Caco-2 (cell line): ENCODE measurements around the gene PHB1. TPM values are rescaled to one million over a fixed set of nuclear protein-coding genes. Genes with fewer than 3 reads are reported as not detected.

Experiments
- BruUV-seq: library from RNA; stranded (reverse); fragments of 400-500 nt; replicated peaks from 2 replicates; lab custom pipeline; 2021; lab: Mats Ljungman, UMichigan
- CTCF ChIA-PET: fragments of 300-600 bp; sonication (Branson Sonifier 250); formaldehyde crosslinking; loops from one replicate; lab custom pipeline; 2022; ENCODE audit warnings: antibody characterized with exemption; lab: Charles Lee
- POLR2A ChIA-PET: fragments of 300-600 bp; sonication (Branson Sonifier 250); formaldehyde crosslinking; loops from one replicate; lab custom pipeline; 2022; ENCODE audit warnings: antibody characterized with exemption; lab: Charles Lee
- DNase-seq, 2 experiments: peaks; one replicate each; pipeline versions ENCODE4 v3.0.0 to v3.0.0-alpha.2; 2020 to 2022
- H3K27me3 ChIP-seq: replicated peaks from 2 replicates; pipeline ENCODE4 v1.6.0; 2011; ENCODE audit warnings: low read length; ENCODE audit not compliant: control insufficient read depth, insufficient read depth
- H3K36me3 ChIP-seq: 2 replicates; pipeline ENCODE4 v1.5.1; 2011; ENCODE audit warnings: low read length; ENCODE audit not compliant: control insufficient read depth, insufficient read depth
- H3K4me1 ChIP-seq: fragments of 250-450 bp; sonication (Bioruptor Pico); 2 replicates; pipeline ENCODE4 v1.5.1; 2020; ENCODE audit warnings: mild to moderate bottlenecking
- H3K4me3 ChIP-seq: 2 replicates; pipeline ENCODE4 v1.5.1; 2011; ENCODE audit warnings: low read depth, mild to moderate bottlenecking, control low read depth, low read length
- H3K9me3 ChIP-seq: fragments of 250-450 bp; sonication (Bioruptor Pico); 2 replicates; pipeline ENCODE4 v1.5.1; 2020; ENCODE audit warnings: mild to moderate bottlenecking, moderate library complexity
- H3K27ac Mint-ChIP-seq: one replicate; pipeline ENCODE4 v1.8.0; 2022; ENCODE audit warnings: mixed read lengths; ENCODE audit not compliant: unreplicated experiment
- H3K27me3 Mint-ChIP-seq: one replicate; pipeline ENCODE4 v1.8.0; 2022; ENCODE audit warnings: mixed read lengths; ENCODE audit not compliant: insufficient read depth, unreplicated experiment
- H3K36me3 Mint-ChIP-seq: one replicate; pipeline ENCODE4 v1.8.0; 2022; ENCODE audit warnings: mild to moderate bottlenecking, mixed read lengths; ENCODE audit not compliant: insufficient read depth, unreplicated experiment
- H3K4me1 Mint-ChIP-seq: one replicate; pipeline ENCODE4 v1.8.0; 2022; ENCODE audit warnings: low read depth, mixed read lengths; ENCODE audit not compliant: unreplicated experiment
- H3K4me3 Mint-ChIP-seq: one replicate; pipeline ENCODE4 v1.8.0; 2022; ENCODE audit warnings: mild to moderate bottlenecking, moderate library complexity, mixed read lengths; ENCODE audit not compliant: unreplicated experiment
- H3K9me3 Mint-ChIP-seq: one replicate; pipeline ENCODE4 v1.8.0; 2022; ENCODE audit warnings: mixed read lengths; ENCODE audit not compliant: unreplicated experiment
- CTCF ChIP-seq, 2 experiments: fragments of 200-600 bp in 1 of 2; IDR thresholded peaks; 1 replicate in 1 of 2; 2 replicates in 1 of 2; pipeline versions ENCODE4 v1.5.1 to v1.8.0; 2011 to 2022; ENCODE audit warnings: antibody characterized with exemption in 1 of 2, control low read depth in 1 of 2, inconsistent platforms in 1 of 2, low read depth in 1 of 2, low read length in 1 of 2, mild to moderate bottlenecking in 1 of 2, moderate library complexity in 1 of 2; ENCODE audit not compliant: insufficient read depth in 1 of 2, severe bottlenecking in 1 of 2, unreplicated experiment in 1 of 2
- intact Hi-C: fragments of 100-400 bp; cut with micrococcal nuclease; formaldehyde crosslinking; loops from one replicate; pipeline ENCODE4 v1.10.0; 2022; ENCODE audit not compliant: unreplicated experiment
- total RNA-seq: library from RNA; stranded (reverse); gene quantifications from 2 replicates; pipeline ENCODE4 v1.2.3, GENCODE V29; 2022

The PHB1 gene
- total RNA-seq, 1 experiment from 2014 or later: 761 TPM

DNA sequence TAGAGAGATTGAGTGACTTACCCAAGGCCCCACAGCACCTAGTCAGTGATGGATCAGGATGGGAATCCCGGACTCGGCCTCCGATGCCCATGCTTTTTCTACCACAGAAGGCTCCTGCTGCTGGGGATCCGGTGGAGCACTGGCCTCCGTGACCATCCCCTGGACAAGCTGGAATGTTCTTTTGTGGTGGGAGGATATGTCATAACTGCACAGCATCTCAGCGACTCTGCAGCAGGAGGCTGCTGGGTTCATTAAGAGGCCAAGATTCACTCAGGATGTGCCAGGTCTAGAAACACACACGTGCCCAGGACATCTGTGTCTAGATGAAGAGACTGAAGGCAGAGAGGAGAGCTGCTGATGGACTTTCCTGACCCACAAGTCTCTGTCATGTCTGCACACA is 45.7 kb upstream of the PHB1 start:
- Mint-ChIP-seq H3K4me1 (no peaks in the 10 kb centered on the region), H3K27me3 (peaks cover 48% of the 10 kb centered on the region), H3K36me3 (no peaks in the 10 kb centered on the region), H3K27ac (no peak overlapping the region), H3K9me3 (peaks cover 9% of the 10 kb centered on the region), H3K4me3 (no peak overlapping the region)
- intact Hi-C loops: no loop called here
- CTCF ChIA-PET: interaction anchor here (1.2 kb wide), 1 partner anchor 96 kb away, joined by 3 read pairs; no protein-coding TSS in a partner anchor
- H3K9me3 ChIP-seq: peaks cover 10% of the 10 kb centered on the region
- TF ChIP-seq CTCF (IDR thresholded peaks at IDR 0.05; ENCODE audit: insufficient read depth in 1 of 2, low read depth in 1 of 2, low read length in 1 of 2, severe bottlenecking in 1 of 2, unreplicated experiment in 1 of 2): no peak
- H3K36me3 ChIP-seq: no peaks in the 10 kb centered on the region
- no TSS peak for BruUV-seq
- no peak overlapping the region for H3K4me3 ChIP-seq
- H3K4me1 ChIP-seq: no peaks in the 10 kb centered on the region
- H3K27me3 ChIP-seq: peaks cover 7% of the 10 kb centered on the region
- no peak for DNase-seq
- POLR2A ChIA-PET: no interaction called here

- H3K4me3 ChIP-seq: no peak overlapping the region
- peaks cover 45% of the 10 kb centered on the region for H3K27me3 Mint-ChIP-seq
- intact Hi-C loops: no loop called here
- peaks cover 8% of the 10 kb centered on the region for H3K9me3 Mint-ChIP-seq
- H3K27me3 ChIP-seq: peaks cover 7% of the 10 kb centered on the region
- no peaks in the 10 kb centered on the region for H3K36me3 ChIP-seq
- H3K27ac Mint-ChIP-seq: no peak overlapping the region
- H3K4me3 Mint-ChIP-seq: no peak overlapping the region
- no peaks in the 10 kb centered on the region for H3K4me1 ChIP-seq
- no TSS peak for BruUV-seq
- H3K9me3 ChIP-seq: peaks cover 10% of the 10 kb centered on the region
- peak in 1 of 2 experiments; percentile 7 for TF ChIP-seq CTCF (IDR thresholded peaks at IDR 0.05; ENCODE audit: insufficient read depth in 1 of 2, low read depth in 1 of 2, low read length in 1 of 2, severe bottlenecking in 1 of 2, unreplicated experiment in 1 of 2)
- ChIA-PET POLR2A (no interaction called here), CTCF (interaction anchor here (1.0 kb wide), 1 partner anchor 98 kb away, joined by 3 read pairs; no protein-coding TSS in a partner anchor)
- H3K4me1 Mint-ChIP-seq: no peaks in the 10 kb centered on the region
- no peak for DNase-seq
- H3K36me3 Mint-ChIP-seq: no peaks in the 10 kb centered on the region
These were observed 44.8 kb upstream of the PHB1 start for GRCh38 chr17:49459401-49459984.

DNA sequence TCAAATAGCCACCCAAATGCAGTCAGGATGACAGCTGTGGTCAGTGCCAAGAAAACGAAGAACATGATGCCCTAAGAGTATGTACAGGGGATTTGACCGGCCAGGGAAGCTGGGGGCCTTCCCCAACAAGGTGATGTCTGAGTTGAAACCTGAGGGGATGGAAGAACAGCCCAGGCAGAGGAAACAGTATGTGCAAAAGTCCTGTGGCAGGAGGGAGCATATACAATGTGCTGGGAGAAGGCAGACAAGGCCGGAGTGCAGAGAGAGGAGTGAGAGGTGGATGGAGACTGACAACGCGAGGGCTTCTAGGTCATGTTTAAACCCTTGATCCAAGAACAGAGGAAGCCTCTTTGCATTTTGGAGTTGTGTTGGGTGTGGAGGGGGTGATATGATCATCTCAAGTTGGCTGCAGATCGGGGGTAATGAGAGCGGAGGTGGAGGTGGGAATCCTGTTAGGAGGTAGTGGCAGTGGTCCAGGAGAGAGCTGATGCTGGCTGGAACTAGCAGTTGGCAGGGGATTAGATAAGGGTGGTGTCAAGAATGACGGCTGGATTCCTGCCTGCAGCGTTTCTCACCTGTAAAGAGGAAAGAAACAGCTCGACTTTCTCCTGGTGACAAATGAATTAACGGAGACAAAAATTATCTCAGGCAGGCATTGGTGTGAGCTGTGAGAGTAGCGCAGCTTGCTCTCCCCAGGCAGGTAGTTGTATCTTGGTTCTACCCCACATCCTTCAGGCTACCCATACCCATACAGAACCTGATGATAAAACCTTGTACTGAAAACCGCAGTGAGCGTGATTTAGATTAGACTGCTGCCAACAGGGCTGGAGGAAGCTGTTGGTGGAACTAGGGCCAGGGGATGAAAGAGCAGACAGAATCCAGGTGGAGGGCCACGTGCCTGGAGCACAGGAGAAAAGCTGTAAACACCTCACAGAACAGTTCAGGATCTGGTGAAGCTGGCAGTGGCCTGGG is 43.2 kb upstream of the PHB1 start:
- POLR2A ChIA-PET: no interaction called here

More for the DNA sequence above, 43.2 kb upstream of the PHB1 start:
- no TSS peak for BruUV-seq
- Mint-ChIP-seq H3K27me3 (peaks cover 35% of the 10 kb centered on the region), H3K4me1 (no peaks in the 10 kb centered on the region), H3K36me3 (no peaks in the 10 kb centered on the region), H3K4me3 (no peak overlapping the region), H3K9me3 (no peaks in the 10 kb centered on the region), H3K27ac (no peak overlapping the region)
- no peak for DNase-seq
- Histone ChIP-seq H3K9me3 (no peaks in the 10 kb centered on the region), H3K27me3 (peaks cover 7% of the 10 kb centered on the region), H3K4me3 (no peak overlapping the region), H3K36me3 (no peaks in the 10 kb centered on the region), H3K4me1 (no peaks in the 10 kb centered on the region)
- CTCF ChIA-PET: interaction anchor here (0.6 kb wide), 3 partner anchors 27 to 99 kb away, joined by 3 to 5 read pairs (median 4); no protein-coding TSS in a partner anchor
- intact Hi-C loops: no loop called here
- TF ChIP-seq CTCF (IDR thresholded peaks at IDR 0.05; ENCODE audit: insufficient read depth in 1 of 2, low read depth in 1 of 2, low read length in 1 of 2, severe bottlenecking in 1 of 2, unreplicated experiment in 1 of 2): no peak
